Endodermal cell (in vitro differentiated cells): ENCODE data around the gene ZNF75A. TPM values are rescaled to one million over a fixed set of nuclear protein-coding genes. Genes with fewer than 3 reads are reported as not detected.

Experiments
- DNase-seq: peaks from one replicate; pipeline ENCODE4 v3.0.0-alpha.2; 2017
- H3K27ac ChIP-seq: 2 replicates; pipeline ENCODE4 v1.5.1; 2013; ENCODE audit warnings: mild to moderate bottlenecking, low read depth, low read length, moderate library complexity
- H3K27me3 ChIP-seq: 2 replicates; pipeline ENCODE4 v1.6.1; 2013; ENCODE audit warnings: mild to moderate bottlenecking, low read length, moderate library complexity; ENCODE audit not compliant: insufficient read depth, control insufficient read depth, poor library complexity, severe bottlenecking
- H3K36me3 ChIP-seq: 2 replicates; pipeline ENCODE4 v1.7.0; 2013; ENCODE audit warnings: mild to moderate bottlenecking, low read length, moderate library complexity; ENCODE audit not compliant: control insufficient read depth, insufficient read depth
- H3K4me1 ChIP-seq: one replicate; pipeline ENCODE4 v1.7.0; 2013; ENCODE audit warnings: low read length; ENCODE audit not compliant: control insufficient read depth, insufficient read depth
- H3K4me3 ChIP-seq: 2 replicates; pipeline ENCODE4 v1.5.1; 2013; ENCODE audit warnings: mild to moderate bottlenecking, low read length, moderate library complexity
- H3K9ac ChIP-seq: 2 replicates; pipeline ENCODE4 v1.6.1; 2013; ENCODE audit warnings: mild to moderate bottlenecking, low read length, moderate library complexity; ENCODE audit not compliant: poor library complexity, severe bottlenecking; ENCODE audit errors: extremely low read depth
- H3K9me3 ChIP-seq: 2 replicates; pipeline ENCODE4 v1.6.1; 2013; ENCODE audit warnings: mild to moderate bottlenecking, low read length, moderate library complexity; ENCODE audit not compliant: control insufficient read depth
- H3K27ac Mint-ChIP-seq: 2 replicates; pipeline ENCODE4 v1.8.0; 2020; ENCODE audit warnings: mixed read lengths
- H3K27me3 Mint-ChIP-seq: 2 replicates; pipeline ENCODE4 v1.8.0; 2021; ENCODE audit warnings: mild to moderate bottlenecking, mixed read lengths; ENCODE audit not compliant: insufficient read depth
- H3K36me3 Mint-ChIP-seq: 2 replicates; pipeline ENCODE4 v1.8.0; 2020; ENCODE audit warnings: low read depth, mixed read lengths
- H3K4me1 Mint-ChIP-seq: 2 replicates; pipeline ENCODE4 v1.8.0; 2020; ENCODE audit warnings: mixed read lengths
- H3K4me3 Mint-ChIP-seq: 2 replicates; pipeline ENCODE4 v1.8.0; 2020; ENCODE audit warnings: mild to moderate bottlenecking, moderate library complexity, mixed read lengths
- H3K9me3 Mint-ChIP-seq: 2 replicates; pipeline ENCODE4 v1.8.0; 2020; ENCODE audit warnings: mild to moderate bottlenecking, mixed read lengths
- WGBS, 2 experiments: methylation state at CpG; one replicate each; pipeline versions ENCODE4 v1.1.5 to v1.1.7; 2013; ENCODE audit warnings: missing lambda C conversion rate in 2 of 2, mixed read lengths in 1 of 2; ENCODE audit not compliant: insufficient coverage in 1 of 2, insufficient read length in 1 of 2; 5-methylcytosine and 5-hydroxymethylcytosine counted together
- total RNA-seq, 2 donors: library from RNA; stranded (reverse); fragmentation: NEBNext Ultra II Directional in 1 of 2; extraction: Animal tissue kit (Norgen Biotek cat#: 25700) in 1 of 2; gene quantifications; 2 replicates in 1 of 2; 3 replicates in 1 of 2; pipeline ENCODE4 v1.2.1, GENCODE V29; 2021
- TF ChIP-seq, protein P1 (sequence below): fragments of 200-600 bp; sonication (generic); conservative IDR thresholded peaks from 2 replicates; pipeline ENCODE4 v1.5.0; 2021; ENCODE audit warnings: antibody characterized with exemption, mild to moderate bottlenecking

The ZNF75A gene
- total RNA-seq, 2 donors from 2014 or later = 23.0 to 44.0 TPM

DNA sequence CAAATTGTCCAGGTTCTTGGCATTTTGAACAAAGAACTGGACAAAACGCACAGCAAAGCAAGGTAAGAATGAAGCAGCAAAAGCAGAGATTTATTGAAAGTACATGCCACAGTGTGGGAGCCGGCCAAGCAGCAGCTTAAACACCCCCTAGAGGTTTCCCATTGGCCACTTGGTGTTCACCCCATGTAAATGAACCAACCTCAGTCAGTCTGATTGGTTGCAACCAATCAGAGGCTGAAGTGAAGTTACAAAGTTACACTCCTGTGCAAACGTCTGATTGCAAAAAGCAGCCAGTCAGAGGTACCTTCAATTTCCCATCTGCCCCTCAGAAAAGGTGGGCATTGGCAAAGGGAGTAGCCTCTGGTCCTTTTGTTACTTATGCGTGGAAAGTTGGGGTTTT, 30.8 kb upstream of the ZNF75A start:
- no peak overlapping the region for H3K27ac Mint-ChIP-seq
- WGBS, 2 experiments = 59 to 63% methylated on average over 3 to 4 of the region's 4 CpGs
- DNase-seq = no peak
- Histone ChIP-seq H3K9ac (no peak overlapping the region), H3K4me1 (no peaks in the 10 kb centered on the region), H3K9me3 (no peaks in the 10 kb centered on the region), H3K36me3 (no peaks in the 10 kb centered on the region), H3K27ac (no peak overlapping the region), H3K27me3 (peaks cover 44% of the 10 kb centered on the region), H3K4me3 (no peak overlapping the region)
- H3K4me1 Mint-ChIP-seq = peaks cover 1% of the 10 kb centered on the region
- peaks cover 40% of the 10 kb centered on the region for H3K27me3 Mint-ChIP-seq
- TF ChIP-seq, protein P1, sequence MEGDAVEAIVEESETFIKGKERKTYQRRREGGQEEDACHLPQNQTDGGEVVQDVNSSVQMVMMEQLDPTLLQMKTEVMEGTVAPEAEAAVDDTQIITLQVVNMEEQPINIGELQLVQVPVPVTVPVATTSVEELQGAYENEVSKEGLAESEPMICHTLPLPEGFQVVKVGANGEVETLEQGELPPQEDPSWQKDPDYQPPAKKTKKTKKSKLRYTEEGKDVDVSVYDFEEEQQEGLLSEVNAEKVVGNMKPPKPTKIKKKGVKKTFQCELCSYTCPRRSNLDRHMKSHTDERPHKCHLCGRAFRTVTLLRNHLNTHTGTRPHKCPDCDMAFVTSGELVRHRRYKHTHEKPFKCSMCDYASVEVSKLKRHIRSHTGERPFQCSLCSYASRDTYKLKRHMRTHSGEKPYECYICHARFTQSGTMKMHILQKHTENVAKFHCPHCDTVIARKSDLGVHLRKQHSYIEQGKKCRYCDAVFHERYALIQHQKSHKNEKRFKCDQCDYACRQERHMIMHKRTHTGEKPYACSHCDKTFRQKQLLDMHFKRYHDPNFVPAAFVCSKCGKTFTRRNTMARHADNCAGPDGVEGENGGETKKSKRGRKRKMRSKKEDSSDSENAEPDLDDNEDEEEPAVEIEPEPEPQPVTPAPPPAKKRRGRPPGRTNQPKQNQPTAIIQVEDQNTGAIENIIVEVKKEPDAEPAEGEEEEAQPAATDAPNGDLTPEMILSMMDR = no peak
- no peak overlapping the region for H3K4me3 Mint-ChIP-seq
- no peaks in the 10 kb centered on the region for H3K36me3 Mint-ChIP-seq
- H3K9me3 Mint-ChIP-seq = peaks cover 19% of the 10 kb centered on the region

- no peak overlapping the region for H3K9ac ChIP-seq
- no peaks in the 10 kb centered on the region for H3K9me3 ChIP-seq
- H3K4me1 Mint-ChIP-seq = peaks cover 1% of the 10 kb centered on the region
- no peak overlapping the region for H3K27ac Mint-ChIP-seq
- DNase-seq = no peak
- TF ChIP-seq, protein P1 = no peak
- no peaks in the 10 kb centered on the region for H3K36me3 ChIP-seq
- H3K9me3 Mint-ChIP-seq = peaks cover 14% of the 10 kb centered on the region
- H3K36me3 Mint-ChIP-seq = no peaks in the 10 kb centered on the region
- H3K27ac ChIP-seq = no peak overlapping the region
- no peak overlapping the region for H3K4me3 Mint-ChIP-seq
- no peaks in the 10 kb centered on the region for H3K4me1 ChIP-seq
- peaks cover 48% of the 10 kb centered on the region for H3K27me3 ChIP-seq
- peaks cover 42% of the 10 kb centered on the region for H3K27me3 Mint-ChIP-seq
- H3K4me3 ChIP-seq = no peak overlapping the region
Measured at GRCh38 chr16:3274947-3275346, 30.4 kb upstream of the ZNF75A start.

DNA sequence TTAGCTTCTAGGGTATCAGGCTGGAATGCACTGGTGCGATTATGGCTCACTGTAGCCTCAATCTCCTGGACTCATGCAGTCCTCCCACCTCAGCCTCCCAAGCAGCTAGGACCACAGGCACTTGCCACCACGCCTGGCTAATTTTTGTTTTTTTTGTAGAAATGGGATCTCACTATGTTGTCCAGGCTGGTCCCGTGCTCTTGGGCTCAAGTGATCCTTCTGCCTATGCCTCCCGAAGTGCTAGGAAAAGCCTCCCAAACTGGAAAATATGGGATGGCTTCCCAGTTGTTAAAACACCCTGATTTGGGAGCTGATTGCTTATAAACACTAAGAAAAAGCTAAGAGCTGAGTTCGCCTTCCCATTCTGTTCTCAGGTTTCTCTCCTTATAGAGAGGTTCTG, 28.6 kb upstream of the ZNF75A start:
- peaks cover 49% of the 10 kb centered on the region for H3K27me3 ChIP-seq
- H3K9me3 Mint-ChIP-seq = peaks cover 13% of the 10 kb centered on the region
- DNase-seq = no peak
- H3K9me3 ChIP-seq = no peaks in the 10 kb centered on the region
- H3K36me3 Mint-ChIP-seq = no peaks in the 10 kb centered on the region
- H3K9ac ChIP-seq = no peak overlapping the region
- TF ChIP-seq, protein P1 = no peak
- H3K27ac Mint-ChIP-seq = no peak overlapping the region
- no peaks in the 10 kb centered on the region for H3K36me3 ChIP-seq
- H3K4me1 ChIP-seq = no peaks in the 10 kb centered on the region
- WGBS, 2 experiments = 82 to 83% methylated on average over 5 of the region's 5 CpGs
- no peak overlapping the region for H3K27ac ChIP-seq
- no peak overlapping the region for H3K4me3 ChIP-seq
- no peak overlapping the region for H3K4me3 Mint-ChIP-seq
- peaks cover 42% of the 10 kb centered on the region for H3K27me3 Mint-ChIP-seq
- H3K4me1 Mint-ChIP-seq = peaks cover 1% of the 10 kb centered on the region
